CD4-positive, CD25-positive, alpha-beta regulatory T cell (primary cell): ENCODE results near the gene GAS7. TPM values are rescaled to one million over a fixed set of nuclear protein-coding genes. Genes with fewer than 3 reads are reported as not detected.

Source experiments
- ATAC-seq, 2 donors: fragments of 150-1000 bp; cut with Tn5 transposase; one replicate each; pipeline ENCODE4 v1.10.0; 2021; ENCODE audit warnings: low read depth in 2 of 2, moderate number of reproducible peaks in 2 of 2, moderate library complexity in 1 of 2
- DNase-seq, 3 donors: peaks; one replicate each; pipeline versions ENCODE4 v3.0.0 to v3.0.0-alpha.2; 2012 to 2022; ENCODE audit warnings: mixed read lengths in 1 of 3
- H3K27ac ChIP-seq: one replicate; pipeline ENCODE4 v1.7.0; 2013; ENCODE audit warnings: mild to moderate bottlenecking, low read length; ENCODE audit not compliant: insufficient read depth, poor library complexity, severe bottlenecking
- H3K27me3 ChIP-seq: one replicate; pipeline ENCODE4 v1.7.0; 2013; ENCODE audit warnings: low read length; ENCODE audit not compliant: control insufficient read depth, insufficient read depth
- H3K36me3 ChIP-seq: one replicate; pipeline ENCODE4 v1.7.0; 2013; ENCODE audit warnings: mild to moderate bottlenecking, low read length, moderate library complexity; ENCODE audit not compliant: control insufficient read depth, insufficient read depth
- H3K4me1 ChIP-seq: 2 replicates; pipeline ENCODE4 v1.7.0; 2013; ENCODE audit warnings: mild to moderate bottlenecking, low read length; ENCODE audit not compliant: insufficient read depth, control insufficient read depth, poor library complexity, severe bottlenecking
- H3K4me3 ChIP-seq: one replicate; pipeline ENCODE4 v1.7.0; 2013; ENCODE audit warnings: low read depth, mild to moderate bottlenecking, low read length, moderate library complexity
- H3K9me3 ChIP-seq, 2 experiments: 1 replicate in 1 of 2; 2 replicates in 1 of 2; pipeline ENCODE4 v1.7.0; 2013; ENCODE audit warnings: low read length in 2 of 2, mild to moderate bottlenecking in 1 of 2, moderate library complexity in 1 of 2; ENCODE audit not compliant: control insufficient read depth in 2 of 2
- H3K27ac Mint-ChIP-seq, 3 donors: one replicate each; pipeline ENCODE4 v1.8.0; 2020 to 2022; ENCODE audit warnings: mild to moderate bottlenecking in 3 of 3, mixed read lengths in 3 of 3, moderate library complexity in 2 of 3
- H3K27me3 Mint-ChIP-seq: one replicate; pipeline ENCODE4 v1.8.0; 2022; ENCODE audit warnings: mild to moderate bottlenecking, mixed read lengths
- H3K36me3 Mint-ChIP-seq: one replicate; pipeline ENCODE4 v1.8.0; 2020; ENCODE audit warnings: mixed read lengths
- H3K4me1 Mint-ChIP-seq, 4 donors: one replicate each; pipeline ENCODE4 v1.8.0; 2020 to 2022; ENCODE audit warnings: mixed read lengths in 4 of 4, mild to moderate bottlenecking in 1 of 4
- H3K4me3 Mint-ChIP-seq, 4 donors: one replicate each; pipeline ENCODE4 v1.8.0; 2020 to 2022; ENCODE audit warnings: mild to moderate bottlenecking in 4 of 4, mixed read lengths in 4 of 4, moderate library complexity in 3 of 4
- H3K9me3 Mint-ChIP-seq, 7 donors: one replicate each; pipeline ENCODE4 v1.8.0; 2020 to 2022; ENCODE audit warnings: mixed read lengths in 7 of 7, mild to moderate bottlenecking in 3 of 7, moderate library complexity in 2 of 7
- polyA plus RNA-seq, 4 donors: library from polyadenylated mRNA; unstranded; fragments of 300-500 nt; fragmentation: Illumina TruSeq; gene quantifications; one replicate each; pipeline ENCODE4 v1.2.3, GENCODE V29; 2021
- total RNA-seq: library from RNA; stranded (reverse); gene quantifications from one replicate; pipeline ENCODE4 v1.2.3, GENCODE V29; 2022

GAS7 gene
- total and polyA plus RNA-seq, 5 donors from 2014 or later, result 0.10 to 0.79 (median 0.46) TPM; not detected in 1

GRCh38 chr17:9938764-9939163, 259.6 kb downstream of the GAS7 start:
- peaks cover 0 to 5% (median 0%) of the 10 kb centered on the region in 7 donors for H3K9me3 Mint-ChIP-seq
- DNase-seq (no peak), ATAC-seq (no peak)
- no peak overlapping the region for H3K4me3 Mint-ChIP-seq
- H3K36me3 ChIP-seq, result no peaks in the 10 kb centered on the region
- H3K9me3 ChIP-seq, result no peaks in the 10 kb centered on the region
- no peaks in the 10 kb centered on the region for H3K4me1 ChIP-seq
- no peaks in the 10 kb centered on the region for H3K36me3 Mint-ChIP-seq
- H3K27ac Mint-ChIP-seq, result no peak overlapping the region
- no peaks in the 10 kb centered on the region for H3K27me3 Mint-ChIP-seq
- no peak overlapping the region for H3K27ac ChIP-seq
- H3K4me3 ChIP-seq, result no peak overlapping the region
- no peaks in the 10 kb centered on the region for H3K27me3 ChIP-seq
- H3K4me1 Mint-ChIP-seq, result no peaks in the 10 kb centered on the region

GRCh38 chr17:9937901-9938300, 260.5 kb downstream of the GAS7 start:
- H3K27ac Mint-ChIP-seq, result no peak overlapping the region
- no peaks in the 10 kb centered on the region for H3K4me1 Mint-ChIP-seq
- Histone ChIP-seq H3K4me3 (no peak overlapping the region), H3K4me1 (no peaks in the 10 kb centered on the region), H3K27ac (no peak overlapping the region), H3K36me3 (no peaks in the 10 kb centered on the region), H3K27me3 (no peaks in the 10 kb centered on the region), H3K9me3 (no peaks in the 10 kb centered on the region)
- DNase-seq (no peak), ATAC-seq (no peak)
- peaks cover 0 to 5% (median 0%) of the 10 kb centered on the region in 7 donors for H3K9me3 Mint-ChIP-seq
- H3K27me3 Mint-ChIP-seq, result no peaks in the 10 kb centered on the region
- H3K36me3 Mint-ChIP-seq, result no peaks in the 10 kb centered on the region
- no peak overlapping the region for H3K4me3 Mint-ChIP-seq

- ATAC-seq, result no peak
- Mint-ChIP-seq H3K27me3 (no peaks in the 10 kb centered on the region), H3K27ac (no peak overlapping the region), H3K9me3 (peaks cover 0 to 5% (median 0%) of the 10 kb centered on the region in 7 donors), H3K4me1 (no peaks in the 10 kb centered on the region), H3K36me3 (no peaks in the 10 kb centered on the region), H3K4me3 (no peak overlapping the region)
- H3K36me3 ChIP-seq, result no peaks in the 10 kb centered on the region
- no peaks in the 10 kb centered on the region for H3K4me1 ChIP-seq
- no peak overlapping the region for H3K4me3 ChIP-seq
- DNase-seq, result no peak
- no peak overlapping the region for H3K27ac ChIP-seq
- no peaks in the 10 kb centered on the region for H3K9me3 ChIP-seq
- no peaks in the 10 kb centered on the region for H3K27me3 ChIP-seq
Observed at GRCh38 chr17:9937241-9937761, 261.1 kb downstream of the GAS7 start.

GRCh38 chr17:9936095-9936494, 262.3 kb downstream of the GAS7 start:
- Mint-ChIP-seq H3K4me1 (no peaks in the 10 kb centered on the region), H3K36me3 (no peaks in the 10 kb centered on the region), H3K27me3 (no peaks in the 10 kb centered on the region), H3K9me3 (peaks cover 0 to 4% (median 0%) of the 10 kb centered on the region in 7 donors), H3K27ac (no peak overlapping the region), H3K4me3 (no peak overlapping the region)
- H3K4me3 ChIP-seq, result no peak overlapping the region
- no peak for ATAC-seq
- H3K4me1 ChIP-seq, result no peaks in the 10 kb centered on the region
- H3K9me3 ChIP-seq, result no peaks in the 10 kb centered on the region
- no peaks in the 10 kb centered on the region for H3K36me3 ChIP-seq
- DNase-seq, result no peak
- no peaks in the 10 kb centered on the region for H3K27me3 ChIP-seq
- H3K27ac ChIP-seq, result no peak overlapping the region

GRCh38 chr17:9935408-9935807, 263.0 kb downstream of the GAS7 start:
- H3K4me1 Mint-ChIP-seq, result no peaks in the 10 kb centered on the region
- no peak overlapping the region for H3K4me3 Mint-ChIP-seq
- Histone ChIP-seq H3K4me1 (no peaks in the 10 kb centered on the region), H3K27me3 (no peaks in the 10 kb centered on the region), H3K9me3 (no peaks in the 10 kb centered on the region), H3K4me3 (no peak overlapping the region), H3K36me3 (no peaks in the 10 kb centered on the region), H3K27ac (no peak overlapping the region)
- DNase-seq, result no peak
- ATAC-seq, result no peak
- peaks cover 0 to 4% (median 0%) of the 10 kb centered on the region in 7 donors for H3K9me3 Mint-ChIP-seq
- H3K27ac Mint-ChIP-seq, result no peak overlapping the region
- H3K27me3 Mint-ChIP-seq, result no peaks in the 10 kb centered on the region
- no peaks in the 10 kb centered on the region for H3K36me3 Mint-ChIP-seq

GRCh38 chr17:9934331-9934730, 264.1 kb downstream of the GAS7 start:
- DNase-seq, result no peak
- H3K4me3 ChIP-seq, result no peak overlapping the region
- no peak for ATAC-seq
- Mint-ChIP-seq H3K27ac (no peak overlapping the region), H3K9me3 (peaks cover 0 to 4% (median 0%) of the 10 kb centered on the region in 7 donors), H3K4me1 (no peaks in the 10 kb centered on the region), H3K4me3 (no peak overlapping the region), H3K36me3 (no peaks in the 10 kb centered on the region), H3K27me3 (no peaks in the 10 kb centered on the region)
- no peaks in the 10 kb centered on the region for H3K27me3 ChIP-seq
- H3K36me3 ChIP-seq, result no peaks in the 10 kb centered on the region
- no peaks in the 10 kb centered on the region for H3K9me3 ChIP-seq
- no peaks in the 10 kb centered on the region for H3K4me1 ChIP-seq
- H3K27ac ChIP-seq, result no peak overlapping the region

- H3K9me3 ChIP-seq, result no peaks in the 10 kb centered on the region
- DNase-seq (no peak), ATAC-seq (no peak)
- H3K36me3 Mint-ChIP-seq, result no peaks in the 10 kb centered on the region
- H3K27me3 Mint-ChIP-seq, result no peaks in the 10 kb centered on the region
- no peak overlapping the region for H3K27ac ChIP-seq
- H3K4me3 ChIP-seq, result no peak overlapping the region
- no peaks in the 10 kb centered on the region for H3K36me3 ChIP-seq
- H3K4me3 Mint-ChIP-seq, result no peak overlapping the region
- H3K27me3 ChIP-seq, result no peaks in the 10 kb centered on the region
- no peak overlapping the region for H3K27ac Mint-ChIP-seq
- H3K9me3 Mint-ChIP-seq, result peaks cover 0 to 2% (median 0%) of the 10 kb centered on the region in 7 donors
- no peaks in the 10 kb centered on the region for H3K4me1 ChIP-seq
- H3K4me1 Mint-ChIP-seq, result no peaks in the 10 kb centered on the region
Observed at GRCh38 chr17:9932491-9932890, 265.9 kb downstream of the GAS7 start.

GRCh38 chr17:9931144-9931741, 267.2 kb downstream of the GAS7 start:
- Mint-ChIP-seq H3K27ac (no peak overlapping the region), H3K4me3 (no peak overlapping the region), H3K4me1 (no peaks in the 10 kb centered on the region), H3K36me3 (no peaks in the 10 kb centered on the region), H3K9me3 (peaks cover 0 to 2% (median 0%) of the 10 kb centered on the region in 7 donors), H3K27me3 (no peaks in the 10 kb centered on the region)
- Histone ChIP-seq H3K27ac (no peak overlapping the region), H3K4me1 (no peaks in the 10 kb centered on the region), H3K27me3 (no peaks in the 10 kb centered on the region), H3K36me3 (no peaks in the 10 kb centered on the region), H3K9me3 (no peaks in the 10 kb centered on the region), H3K4me3 (no peak overlapping the region)
- no peak for ATAC-seq
- DNase-seq, result no peak
